ENCODE data around the gene RECQL5.

GRCh38 chr17:75665981-75666380 is 973 bp downstream of the RECQL5 start:
- no peak for TF ChIP-seq POLR2A (IDR thresholded peaks at IDR 0.05)
- TF ChIP-seq, protein P1, sequence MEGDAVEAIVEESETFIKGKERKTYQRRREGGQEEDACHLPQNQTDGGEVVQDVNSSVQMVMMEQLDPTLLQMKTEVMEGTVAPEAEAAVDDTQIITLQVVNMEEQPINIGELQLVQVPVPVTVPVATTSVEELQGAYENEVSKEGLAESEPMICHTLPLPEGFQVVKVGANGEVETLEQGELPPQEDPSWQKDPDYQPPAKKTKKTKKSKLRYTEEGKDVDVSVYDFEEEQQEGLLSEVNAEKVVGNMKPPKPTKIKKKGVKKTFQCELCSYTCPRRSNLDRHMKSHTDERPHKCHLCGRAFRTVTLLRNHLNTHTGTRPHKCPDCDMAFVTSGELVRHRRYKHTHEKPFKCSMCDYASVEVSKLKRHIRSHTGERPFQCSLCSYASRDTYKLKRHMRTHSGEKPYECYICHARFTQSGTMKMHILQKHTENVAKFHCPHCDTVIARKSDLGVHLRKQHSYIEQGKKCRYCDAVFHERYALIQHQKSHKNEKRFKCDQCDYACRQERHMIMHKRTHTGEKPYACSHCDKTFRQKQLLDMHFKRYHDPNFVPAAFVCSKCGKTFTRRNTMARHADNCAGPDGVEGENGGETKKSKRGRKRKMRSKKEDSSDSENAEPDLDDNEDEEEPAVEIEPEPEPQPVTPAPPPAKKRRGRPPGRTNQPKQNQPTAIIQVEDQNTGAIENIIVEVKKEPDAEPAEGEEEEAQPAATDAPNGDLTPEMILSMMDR (IDR thresholded peaks at IDR 0.05), result no peak
